NCI-H1417 (cell line): Measurements from ENCODE around the gene FKBP2.

Experiments used
- DNase-seq, 3 experiments: peaks; one replicate each; lab custom pipeline; 2025; lab: John Stamatoyannopoulos, UW

Gene FKBP2

GRCh38 chr11:64249563-64250414 lies 8.9 kb downstream of the FKBP2 start:
- DNase-seq, result peak in 1 of 3 experiments; percentile 42

GRCh38 chr11:64250415-64251015 lies 9.6 kb downstream of the FKBP2 start:
- peak; percentile 30 to 79 (median 72) for DNase-seq

- peak; percentile 48 to 71 (median 65) for DNase-seq
Observed at GRCh38 chr11:64251016-64251752, 10.3 kb downstream of the FKBP2 start, which contains the start of gene PLCB3. TSS of gene PLCB3 (plus strand) at chr11:64251530. CDS start at chr11:64251650, 120 bp downstream.

- no peak for DNase-seq
Observed at GRCh38 chr11:64251753-64252002, 10.8 kb downstream of the FKBP2 start.

- DNase-seq, result peak in 2 of 3 experiments; percentile 31 to 47
Observed at GRCh38 chr11:64252003-64252872, 11.3 kb downstream of the FKBP2 start.

GRCh38 chr11:64253043-64253442 lies 12.1 kb downstream of the FKBP2 start:
- DNase-seq, result no peak

GRCh38 chr11:64253481-64253880 lies 12.6 kb downstream of the FKBP2 start:
- no peak for DNase-seq

- no peak for DNase-seq
Observed at GRCh38 chr11:64254326-64254725, 13.4 kb downstream of the FKBP2 start.

- no peak for DNase-seq
Observed at GRCh38 chr11:64255135-64256128, 14.5 kb downstream of the FKBP2 start.

GRCh38 chr11:64256300-64256699 lies 15.4 kb downstream of the FKBP2 start:
- DNase-seq, result no peak

- no peak for DNase-seq
Observed at GRCh38 chr11:64258356-64258755, 17.5 kb downstream of the FKBP2 start.

- DNase-seq, result no peak
Observed at GRCh38 chr11:64258946-64259532, 18.1 kb downstream of the FKBP2 start.

- no peak for DNase-seq
Observed at GRCh38 chr11:64259533-64260067, 18.7 kb downstream of the FKBP2 start.

- DNase-seq, result no peak
Observed at GRCh38 chr11:64260147-64260708, 19.3 kb downstream of the FKBP2 start.

- DNase-seq, result no peak
Observed at GRCh38 chr11:64261556-64262080, 20.7 kb downstream of the FKBP2 start.

GRCh38 chr11:64262271-64263002 lies 21.5 kb downstream of the FKBP2 start:
- DNase-seq, result no peak

- DNase-seq, result no peak
Observed at GRCh38 chr11:64263021-64263946, 22.4 kb downstream of the FKBP2 start.

GRCh38 chr11:64263947-64264317 lies 23.0 kb downstream of the FKBP2 start:
- no peak for DNase-seq
